Measurements from ENCODE around the gene MRPS27.

- TF ChIP-seq CTCF (conservative IDR thresholded peaks at IDR 0.05): no peak
- no peak for TF ChIP-seq ZFX (IDR thresholded peaks at IDR 0.05)
These were observed 136.9 kb downstream of the MRPS27 start for GRCh38 chr5:72183101-72183520.
